Measurements from ENCODE around the gene RAD51B. TPM values are rescaled to one million over a fixed set of nuclear protein-coding genes. Genes with fewer than 3 reads are reported as not detected.

Gene RAD51B
- total and polyA plus RNA-seq, 2 of the 13 experiments (the other 11 are each of a cell fraction or from before 2014, with no cell fraction given) = 7.0 to 9.5 TPM

- in situ Hi-C loops (cut with HindIII; ENCODE audit: extremely low pct_ligation_motif_present, low pct_unique_long_range_greater_than_20kb) (loop anchor here (5.0 to 25.0 kb wide), 2 partner anchors 729 to 884 kb away; no protein-coding TSS in a partner anchor), intact Hi-C loops (cut with micrococcal nuclease; ENCODE audit: unreplicated experiment) (no loop called here)
- DNase-seq (ENCODE audit: low spot score) (no peak), ATAC-seq (no peak), FAIRE-seq (no peak)
- ChIA-PET CTCF (ENCODE audit: low intra/inter-chr PET ratio, low total read pairs) (interaction anchor here (1.9 to 2.0 kb wide), 3 partner anchors 884 to 911 kb away, joined by 6 to 9 read pairs (median 9); no protein-coding TSS in a partner anchor), POLR2A (interaction anchor here (1.2 kb wide), 1 partner anchor 890 kb away, joined by 3 read pairs; no protein-coding TSS in a partner anchor)
- H3K27me3 ChIP-seq (ENCODE audit: control insufficient read depth in 1 of 2, insufficient read depth in 2 of 2, low read length in 2 of 2) = no peaks in the 10 kb centered on the region
- H3K9me3 ChIP-seq (ENCODE audit: low read length) = peaks cover 8% of the 10 kb centered on the region; the same call in 1 of the 2 replicates
- no peak overlapping the region for H3K9ac ChIP-seq (ENCODE audit: insufficient read depth, low read depth, low read length)
- no peaks in the 10 kb centered on the region for H4K20me1 ChIP-seq (ENCODE audit: insufficient read depth, low read length)
- H3K27ac ChIP-seq (ENCODE audit: extremely low read length, insufficient read depth, low read length) = no peak overlapping the region
- no peaks in the 10 kb centered on the region for H3K36me3 ChIP-seq (replicated peaks in 1 of 2; ENCODE audit: control insufficient read depth in 1 of 2, insufficient read depth in 2 of 2, low read length in 2 of 2)
- H3K4me1 ChIP-seq (ENCODE audit: insufficient read depth, low read length) = no peaks in the 10 kb centered on the region
- no peaks in the 10 kb centered on the region for H3K79me2 ChIP-seq (ENCODE audit: insufficient read depth, low read length)
- H3K4me3 ChIP-seq (replicated peaks in 1 of 3; ENCODE audit: insufficient read depth in 1 of 3, low read depth in 2 of 3, low read length in 3 of 3) = no peak overlapping the region
- no TSS peak for BruUV-seq (replicated peaks)
- H3K4me2 ChIP-seq (ENCODE audit: low read depth, low read length) = no peak overlapping the region
- no peak overlapping the region for H2AFZ ChIP-seq (ENCODE audit: low read length)
- TF ChIP-seq ZBTB38 (CRISPR knock-in tag; IDR thresholded peaks at IDR 0.05) = no peak
- TF ChIP-seq MXD1 (CRISPR knock-in tag; IDR thresholded peaks at IDR 0.05) = no peak
- TF ChIP-seq ZFP41 (CRISPR knock-in tag; IDR thresholded peaks at IDR 0.05; ENCODE audit: borderline replicate concordance) = no peak
- TF ChIP-seq ZNF510 (CRISPR knock-in tag; IDR thresholded peaks at IDR 0.05; ENCODE audit: low read depth) = no peak
- TF ChIP-seq FOXO4 (CRISPR knock-in tag; conservative IDR thresholded peaks at IDR 0.05) = no peak
- TF ChIP-seq PRDM10 (CRISPR knock-in tag; IDR thresholded peaks at IDR 0.05; ENCODE audit: low read depth) = no peak
- no peak for TF ChIP-seq ZNF709 (CRISPR knock-in tag; IDR thresholded peaks at IDR 0.05)
- TF ChIP-seq, protein P1, sequence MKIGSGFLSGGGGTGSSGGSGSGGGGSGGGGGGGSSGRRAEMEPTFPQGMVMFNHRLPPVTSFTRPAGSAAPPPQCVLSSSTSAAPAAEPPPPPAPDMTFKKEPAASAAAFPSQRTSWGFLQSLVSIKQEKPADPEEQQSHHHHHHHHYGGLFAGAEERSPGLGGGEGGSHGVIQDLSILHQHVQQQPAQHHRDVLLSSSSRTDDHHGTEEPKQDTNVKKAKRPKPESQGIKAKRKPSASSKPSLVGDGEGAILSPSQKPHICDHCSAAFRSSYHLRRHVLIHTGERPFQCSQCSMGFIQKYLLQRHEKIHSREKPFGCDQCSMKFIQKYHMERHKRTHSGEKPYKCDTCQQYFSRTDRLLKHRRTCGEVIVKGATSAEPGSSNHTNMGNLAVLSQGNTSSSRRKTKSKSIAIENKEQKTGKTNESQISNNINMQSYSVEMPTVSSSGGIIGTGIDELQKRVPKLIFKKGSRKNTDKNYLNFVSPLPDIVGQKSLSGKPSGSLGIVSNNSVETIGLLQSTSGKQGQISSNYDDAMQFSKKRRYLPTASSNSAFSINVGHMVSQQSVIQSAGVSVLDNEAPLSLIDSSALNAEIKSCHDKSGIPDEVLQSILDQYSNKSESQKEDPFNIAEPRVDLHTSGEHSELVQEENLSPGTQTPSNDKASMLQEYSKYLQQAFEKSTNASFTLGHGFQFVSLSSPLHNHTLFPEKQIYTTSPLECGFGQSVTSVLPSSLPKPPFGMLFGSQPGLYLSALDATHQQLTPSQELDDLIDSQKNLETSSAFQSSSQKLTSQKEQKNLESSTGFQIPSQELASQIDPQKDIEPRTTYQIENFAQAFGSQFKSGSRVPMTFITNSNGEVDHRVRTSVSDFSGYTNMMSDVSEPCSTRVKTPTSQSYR (CRISPR knock-in tag; IDR thresholded peaks at IDR 0.05; ENCODE audit: borderline replicate concordance) = no peak
- TF ChIP-seq ZNF616 (CRISPR knock-in tag; IDR thresholded peaks at IDR 0.05; ENCODE audit: low read depth) = no peak
- no peak for TF ChIP-seq U2AF2 (IDR thresholded peaks at IDR 0.05; ENCODE audit: low read depth, low read length)
- TF ChIP-seq ZNF672 (CRISPR knock-in tag; IDR thresholded peaks at IDR 0.05) = no peak
- no peak for TF ChIP-seq ZSCAN5A (CRISPR knock-in tag; IDR thresholded peaks at IDR 0.05; ENCODE audit: borderline replicate concordance)
- no peak for TF ChIP-seq KDM3A (CRISPR knock-in tag; IDR thresholded peaks at IDR 0.05; ENCODE audit: low read depth)
- no peak for TF ChIP-seq ZNF775 (CRISPR knock-in tag; IDR thresholded peaks at IDR 0.05; ENCODE audit: borderline replicate concordance)
- no peak for TF ChIP-seq ZNF484 (CRISPR knock-in tag; IDR thresholded peaks at IDR 0.05; ENCODE audit: borderline replicate concordance, low read depth)
These were observed 113.7 kb downstream of the RAD51B start for GRCh38 chr14:67933266-67933665.

All from HepG2 (cell line).